Fibroblast of mammary gland (primary cell): Measurements from ENCODE around the gene NINJ2.

Experiments
- DNase-seq: peaks from one replicate; pipeline ENCODE4 v3.0.0-alpha.2; 2010; ENCODE audit warnings: low read depth
- H3K4me3 ChIP-seq: 2 replicates; pipeline ENCODE4 v1.5.1; 2011; ENCODE audit warnings: low read depth, mild to moderate bottlenecking, low read length, moderate library complexity; ENCODE audit not compliant: control insufficient read depth
- TF ChIP-seq, protein P1 (sequence below): conservative IDR thresholded peaks from 2 replicates; pipeline ENCODE4 v1.5.1; 2011; ENCODE audit warnings: low read depth, low read length, inconsistent platforms; ENCODE audit not compliant: control insufficient read depth, insufficient read depth

The NINJ2 gene

DNA sequence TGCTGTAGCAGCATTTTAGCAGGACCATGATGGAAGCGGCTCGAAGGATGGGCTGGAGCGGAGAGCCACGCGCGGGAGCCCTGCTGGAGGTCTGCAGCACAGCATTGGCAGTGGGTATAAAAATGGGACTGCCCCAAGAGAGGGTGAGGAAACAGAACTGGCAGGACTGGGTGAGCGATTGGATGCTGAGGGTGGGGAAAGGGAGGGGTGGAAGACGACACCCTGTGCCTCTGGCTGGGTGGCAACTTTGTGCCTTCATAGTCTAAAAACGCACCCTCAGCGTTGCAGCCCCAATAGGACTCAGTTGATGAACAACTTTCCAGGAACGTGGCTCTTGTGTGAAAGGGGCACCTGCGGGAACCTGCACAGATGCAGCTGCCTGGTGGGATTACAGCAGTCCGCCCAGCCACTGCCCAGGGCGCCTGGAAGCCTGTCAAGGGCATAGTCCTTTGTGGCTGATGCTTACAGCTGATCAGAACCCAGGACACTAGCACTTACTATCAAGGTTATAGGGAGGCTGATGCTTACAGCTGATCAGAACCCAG, 73.0 kb downstream of the NINJ2 start:
- TF ChIP-seq, protein P1, sequence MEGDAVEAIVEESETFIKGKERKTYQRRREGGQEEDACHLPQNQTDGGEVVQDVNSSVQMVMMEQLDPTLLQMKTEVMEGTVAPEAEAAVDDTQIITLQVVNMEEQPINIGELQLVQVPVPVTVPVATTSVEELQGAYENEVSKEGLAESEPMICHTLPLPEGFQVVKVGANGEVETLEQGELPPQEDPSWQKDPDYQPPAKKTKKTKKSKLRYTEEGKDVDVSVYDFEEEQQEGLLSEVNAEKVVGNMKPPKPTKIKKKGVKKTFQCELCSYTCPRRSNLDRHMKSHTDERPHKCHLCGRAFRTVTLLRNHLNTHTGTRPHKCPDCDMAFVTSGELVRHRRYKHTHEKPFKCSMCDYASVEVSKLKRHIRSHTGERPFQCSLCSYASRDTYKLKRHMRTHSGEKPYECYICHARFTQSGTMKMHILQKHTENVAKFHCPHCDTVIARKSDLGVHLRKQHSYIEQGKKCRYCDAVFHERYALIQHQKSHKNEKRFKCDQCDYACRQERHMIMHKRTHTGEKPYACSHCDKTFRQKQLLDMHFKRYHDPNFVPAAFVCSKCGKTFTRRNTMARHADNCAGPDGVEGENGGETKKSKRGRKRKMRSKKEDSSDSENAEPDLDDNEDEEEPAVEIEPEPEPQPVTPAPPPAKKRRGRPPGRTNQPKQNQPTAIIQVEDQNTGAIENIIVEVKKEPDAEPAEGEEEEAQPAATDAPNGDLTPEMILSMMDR, result no peak
- DNase-seq, result no peak

DNA sequence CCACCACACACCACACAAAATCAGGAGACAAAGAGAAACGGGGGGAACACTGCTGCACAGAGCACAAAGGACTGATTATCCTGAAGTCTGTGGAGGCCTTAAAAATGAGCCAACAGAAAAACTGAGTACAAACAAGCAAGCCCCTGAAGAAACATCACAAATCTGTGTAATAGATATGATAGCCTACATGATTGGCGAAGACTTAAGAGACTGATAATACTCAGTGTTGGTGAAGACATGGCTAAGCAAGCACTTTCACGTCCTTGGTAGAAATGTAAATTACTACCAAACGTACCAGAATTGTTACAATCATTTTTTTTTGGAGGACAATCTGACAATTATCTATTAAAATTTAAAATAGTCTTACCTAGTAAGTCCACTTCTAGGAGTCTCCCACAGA, 74.6 kb downstream of the NINJ2 start:
- TF ChIP-seq, protein P1, result no peak
- H3K4me3 ChIP-seq, result no peak overlapping the region

More for the DNA sequence above, 73.0 kb downstream of the NINJ2 start:
- H3K4me3 ChIP-seq, result no peak overlapping the region

DNA sequence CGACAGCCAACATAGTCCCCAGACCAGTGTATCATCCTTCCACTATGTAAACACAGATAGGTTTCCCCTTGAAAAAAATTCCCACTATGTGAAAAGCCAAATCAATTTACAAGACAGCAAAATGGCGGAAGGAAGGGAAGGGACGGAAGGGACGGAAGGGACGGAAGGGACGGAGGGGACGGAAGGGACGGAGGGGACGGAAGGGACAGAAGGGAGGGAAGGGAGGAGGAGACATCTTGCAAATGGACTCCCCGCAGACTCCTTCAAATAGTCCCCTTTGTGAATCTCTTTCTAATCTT, 75.3 kb downstream of the NINJ2 start:
- TF ChIP-seq, protein P1, result no peak
- no peak overlapping the region for H3K4me3 ChIP-seq
- DNase-seq, result no peak

More for the DNA sequence above, 74.6 kb downstream of the NINJ2 start:
- no peak for DNase-seq

DNA sequence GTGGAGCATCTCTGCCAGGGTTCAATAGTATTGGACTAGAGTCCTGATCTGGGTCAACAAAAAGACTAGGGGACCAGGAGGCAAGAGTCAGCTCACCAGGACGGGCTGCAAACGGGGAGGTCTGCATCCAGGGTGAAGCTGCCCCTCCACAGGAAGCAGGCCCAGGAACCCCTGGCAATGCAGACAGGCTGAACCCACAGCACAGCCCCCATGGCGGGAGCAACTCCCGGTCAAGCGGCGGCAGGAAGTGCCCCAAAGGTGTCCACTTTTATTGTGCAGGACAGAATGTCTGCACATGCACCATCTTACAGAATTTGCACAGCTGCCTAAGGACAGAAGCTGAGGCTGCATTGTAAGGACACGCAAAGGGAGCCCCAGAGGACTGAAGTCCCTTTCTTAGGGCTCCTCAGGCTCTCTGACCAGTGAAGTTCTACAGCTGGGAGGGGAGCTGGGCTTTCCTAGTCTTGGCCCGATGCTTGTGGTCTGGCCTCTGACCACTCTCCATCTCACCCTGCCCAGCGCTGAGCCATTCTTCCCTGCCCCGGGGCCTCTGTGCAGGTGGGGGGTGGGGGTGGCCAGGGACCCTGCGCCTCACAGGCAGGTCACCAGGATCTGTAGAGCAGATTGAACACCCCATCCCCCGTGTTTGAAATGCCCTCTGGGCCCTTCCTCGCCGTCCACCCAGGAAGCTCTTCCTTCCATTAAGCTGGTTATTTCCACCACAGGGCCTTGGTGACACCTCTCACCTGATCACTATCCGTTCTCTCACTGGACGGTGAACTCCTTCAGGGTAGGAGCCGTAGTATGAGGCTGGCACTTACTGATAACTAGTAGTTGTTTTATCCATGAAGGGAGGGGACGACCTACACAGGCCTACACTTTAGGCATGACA, 75.9 kb downstream of the NINJ2 start:
- DNase-seq, result no peak
- TF ChIP-seq, protein P1, result no peak
- H3K4me3 ChIP-seq, result no peak overlapping the region

DNA sequence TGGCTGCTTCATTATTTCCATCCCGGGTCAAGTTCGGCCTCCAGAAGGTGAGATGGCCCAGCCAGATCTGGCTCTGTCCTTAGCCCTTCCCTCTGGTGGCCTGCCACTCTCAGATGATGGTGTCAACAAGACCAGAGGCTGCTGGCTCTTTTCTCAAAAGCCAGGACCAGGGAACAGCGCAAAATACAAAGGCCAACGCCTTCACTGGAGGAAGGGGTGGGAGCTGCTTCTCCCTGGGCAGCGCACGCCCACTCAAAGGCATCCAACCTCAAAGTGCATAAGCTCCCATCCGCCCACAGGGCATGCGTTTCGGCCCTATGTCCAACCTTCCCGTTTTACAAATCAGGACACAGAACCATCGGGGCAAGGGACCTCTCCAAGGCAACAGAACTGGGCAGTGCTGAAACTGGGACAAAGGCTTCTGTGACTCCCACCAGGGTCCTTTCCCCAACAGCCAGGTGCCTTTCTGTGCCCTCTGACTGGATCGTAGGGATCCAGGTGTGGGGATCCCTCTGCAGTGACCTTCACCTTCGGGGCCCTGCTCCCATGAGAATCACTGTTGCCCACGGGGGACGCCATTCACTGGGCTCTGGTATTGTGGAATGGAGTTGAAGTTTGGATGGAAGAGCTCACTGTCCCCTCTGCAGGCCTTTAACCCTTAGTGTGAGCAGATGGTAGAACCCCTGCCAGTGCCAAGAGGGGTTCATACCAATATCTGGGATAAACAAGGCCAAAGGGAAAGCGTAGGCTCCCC, 76.8 kb downstream of the NINJ2 start:
- TF ChIP-seq, protein P1, result no peak
- DNase-seq, result no peak
- no peak overlapping the region for H3K4me3 ChIP-seq

DNA sequence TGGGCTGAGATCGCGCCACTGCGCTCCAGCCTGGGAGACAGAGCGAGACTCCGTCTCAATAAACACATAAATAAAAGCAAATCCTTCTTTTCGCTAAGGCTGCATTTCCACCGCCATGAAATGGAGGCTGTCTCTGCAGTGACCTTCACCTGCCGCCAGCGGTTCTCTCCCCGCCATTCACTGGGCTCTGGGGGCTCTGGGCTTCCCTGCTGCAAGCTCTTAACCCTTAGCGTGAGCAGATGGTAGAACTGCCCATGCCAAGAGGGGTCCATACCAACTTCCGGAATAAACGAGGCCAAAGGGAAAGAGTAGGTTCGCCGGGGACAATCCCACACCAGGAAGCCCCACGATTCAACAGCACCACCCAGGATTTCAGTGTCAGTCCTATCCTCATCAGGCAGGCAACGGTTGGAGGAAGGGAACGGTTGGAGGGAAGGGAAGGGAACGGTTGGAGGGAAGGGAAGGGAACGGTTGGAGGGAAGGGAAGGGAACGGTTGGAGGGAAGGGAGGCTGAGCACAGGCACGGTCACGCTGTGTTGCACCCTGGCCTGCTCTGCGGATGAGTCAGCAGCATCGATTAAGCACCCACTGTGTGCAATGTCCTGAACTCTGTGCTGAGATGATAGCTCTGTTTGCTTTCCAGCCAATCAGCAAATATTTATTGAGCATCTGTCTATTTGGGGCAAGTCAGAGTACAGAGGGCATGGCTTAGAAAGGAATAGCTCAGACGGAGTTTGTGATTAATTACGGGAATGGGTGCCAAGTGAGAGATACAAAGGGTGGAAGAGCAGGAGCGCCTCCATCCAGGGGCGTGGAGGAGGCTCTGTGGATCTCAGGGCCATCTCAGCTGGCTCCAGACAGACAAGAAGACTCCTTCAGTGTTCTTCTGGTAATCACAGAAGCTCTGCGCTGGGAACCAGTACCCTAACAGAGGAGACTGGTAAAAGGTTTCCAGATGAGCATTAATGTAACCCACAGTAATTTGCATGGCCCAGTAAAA, 77.9 kb downstream of the NINJ2 start:
- TF ChIP-seq, protein P1, result no peak
- no peak for DNase-seq
- no peak overlapping the region for H3K4me3 ChIP-seq
